Activated naive CD8-positive, alpha-beta T cell treated with anti-CD3 and anti-CD28 coated beads, Interleukin-2, amount 10 ng/mL, durations not matched to agents 7 days and 5 days (primary cell): Measurements from ENCODE around the gene MAN2A1. TPM values are rescaled to one million over a fixed set of nuclear protein-coding genes. Genes with fewer than 3 reads are reported as not detected.
A peak's percentile ranks its signal among the peaks of the same experiment; 100 is the strongest.

ENCODE experiments used
- ATAC-seq: fragments of 150-1000 bp; cut with Tn5 transposase; one replicate; pipeline ENCODE4 v1.10.0; 2021; ENCODE audit warnings: low read depth, moderate library complexity
- POLR2A ChIA-PET: fragments of 350-600 bp; sonication (Branson Sonifier 250); formaldehyde crosslinking; loops from one replicate; lab custom pipeline; 2021; ENCODE audit warnings: antibody characterized with exemption; lab: Charles Lee
- DNase-seq: peaks from one replicate; pipeline ENCODE4 v3.0.0; 2021
- H3K27ac Mint-ChIP-seq: one replicate; pipeline ENCODE4 v1.8.0; 2022; ENCODE audit warnings: mild to moderate bottlenecking, mixed read lengths
- H3K27me3 Mint-ChIP-seq: one replicate; pipeline ENCODE4 v1.8.0; 2022; ENCODE audit warnings: mild to moderate bottlenecking, moderate library complexity, mixed read lengths
- H3K36me3 Mint-ChIP-seq: one replicate; pipeline ENCODE4 v1.8.0; 2021; ENCODE audit warnings: mild to moderate bottlenecking, mixed read lengths
- H3K4me1 Mint-ChIP-seq: one replicate; pipeline ENCODE4 v1.8.0; 2021; ENCODE audit warnings: mixed read lengths
- H3K4me3 Mint-ChIP-seq: one replicate; pipeline ENCODE4 v1.8.0; 2022; ENCODE audit warnings: mild to moderate bottlenecking, moderate library complexity, mixed read lengths
- H3K9me3 Mint-ChIP-seq: one replicate; pipeline ENCODE4 v1.8.0; 2021; ENCODE audit warnings: mixed read lengths
- total RNA-seq, 2 experiments: library from RNA; stranded (reverse); gene quantifications; one replicate each; pipeline ENCODE4 v1.2.3, GENCODE V29; 2021

MAN2A1 gene
- total RNA-seq, 2 experiments from 2014 or later: 38.2 to 46.4 TPM

GRCh38 chr5:109837231-109837861, 147.6 kb downstream of the MAN2A1 start:
- no peak overlapping the region for H3K4me3 Mint-ChIP-seq
- H3K36me3 Mint-ChIP-seq: peaks cover 48% of the 10 kb centered on the region
- H3K27ac Mint-ChIP-seq: no peak overlapping the region
- no peaks in the 10 kb centered on the region for H3K4me1 Mint-ChIP-seq
- ATAC-seq (no peak), DNase-seq (no peak)
- H3K27me3 Mint-ChIP-seq: no peaks in the 10 kb centered on the region
- POLR2A ChIA-PET: no interaction called here
- H3K9me3 Mint-ChIP-seq: no peaks in the 10 kb centered on the region

- H3K27me3 Mint-ChIP-seq: no peaks in the 10 kb centered on the region
- no peaks in the 10 kb centered on the region for H3K4me1 Mint-ChIP-seq
- no peaks in the 10 kb centered on the region for H3K9me3 Mint-ChIP-seq
- peaks cover 51% of the 10 kb centered on the region for H3K36me3 Mint-ChIP-seq
- DNase-seq (no peak), ATAC-seq (no peak)
- H3K4me3 Mint-ChIP-seq: no peak overlapping the region
- POLR2A ChIA-PET: no interaction called here
- no peak overlapping the region for H3K27ac Mint-ChIP-seq
Observed at GRCh38 chr5:109838157-109838556, 148.4 kb downstream of the MAN2A1 start.

GRCh38 chr5:109844148-109844547, 154.4 kb downstream of the MAN2A1 start:
- no peaks in the 10 kb centered on the region for H3K27me3 Mint-ChIP-seq
- H3K4me3 Mint-ChIP-seq: no peak overlapping the region
- peaks cover 8% of the 10 kb centered on the region for H3K9me3 Mint-ChIP-seq
- peaks cover 12% of the 10 kb centered on the region for H3K4me1 Mint-ChIP-seq
- no peak overlapping the region for H3K27ac Mint-ChIP-seq
- POLR2A ChIA-PET: interaction anchor here (1.0 kb wide), 1 partner anchor 154 kb away, joined by 3 read pairs; the partner anchor contains the start of gene MAN2A1
- no peak for ATAC-seq
- peaks cover 70% of the 10 kb centered on the region for H3K36me3 Mint-ChIP-seq
- DNase-seq: no peak

GRCh38 chr5:109844695-109845094, 155.0 kb downstream of the MAN2A1 start:
- Mint-ChIP-seq H3K27me3 (no peaks in the 10 kb centered on the region), H3K36me3 (peaks cover 73% of the 10 kb centered on the region), H3K9me3 (peaks cover 8% of the 10 kb centered on the region), H3K27ac (no peak overlapping the region), H3K4me1 (peaks cover 17% of the 10 kb centered on the region), H3K4me3 (no peak overlapping the region)
- ATAC-seq (no peak), DNase-seq (no peak)
- POLR2A ChIA-PET: interaction anchor here (1.0 kb wide), 1 partner anchor 155 kb away, joined by 3 read pairs; the partner anchor contains the start of gene MAN2A1

DNA sequence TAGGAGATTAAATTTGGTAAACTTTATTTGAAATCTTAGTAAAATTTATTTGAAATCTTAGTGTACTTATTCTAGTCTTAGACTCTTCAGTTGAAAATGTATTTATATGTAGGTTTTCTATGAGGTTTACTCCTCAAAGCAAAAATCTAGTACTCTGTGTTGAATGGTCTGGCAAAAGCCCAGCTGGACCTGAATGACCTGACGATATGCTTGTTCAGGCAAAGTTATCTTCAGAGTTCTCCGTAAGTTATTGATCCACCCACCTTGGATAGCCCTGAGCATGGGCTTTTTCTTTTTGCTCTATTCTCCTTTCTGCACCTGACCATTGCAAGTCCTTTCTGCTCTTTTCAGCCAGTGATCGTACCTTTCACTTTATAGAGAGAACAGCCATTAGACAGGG, 158.4 kb downstream of the MAN2A1 start:
- no peaks in the 10 kb centered on the region for H3K27me3 Mint-ChIP-seq
- H3K4me1 Mint-ChIP-seq: peaks cover 26% of the 10 kb centered on the region
- peaks cover 8% of the 10 kb centered on the region for H3K9me3 Mint-ChIP-seq
- POLR2A ChIA-PET: no interaction called here
- peak overlapping the region; percentile 19 for H3K27ac Mint-ChIP-seq
- H3K36me3 Mint-ChIP-seq: peaks cover 76% of the 10 kb centered on the region
- DNase-seq (no peak), ATAC-seq (no peak)
- H3K4me3 Mint-ChIP-seq: no peak overlapping the region

DNA sequence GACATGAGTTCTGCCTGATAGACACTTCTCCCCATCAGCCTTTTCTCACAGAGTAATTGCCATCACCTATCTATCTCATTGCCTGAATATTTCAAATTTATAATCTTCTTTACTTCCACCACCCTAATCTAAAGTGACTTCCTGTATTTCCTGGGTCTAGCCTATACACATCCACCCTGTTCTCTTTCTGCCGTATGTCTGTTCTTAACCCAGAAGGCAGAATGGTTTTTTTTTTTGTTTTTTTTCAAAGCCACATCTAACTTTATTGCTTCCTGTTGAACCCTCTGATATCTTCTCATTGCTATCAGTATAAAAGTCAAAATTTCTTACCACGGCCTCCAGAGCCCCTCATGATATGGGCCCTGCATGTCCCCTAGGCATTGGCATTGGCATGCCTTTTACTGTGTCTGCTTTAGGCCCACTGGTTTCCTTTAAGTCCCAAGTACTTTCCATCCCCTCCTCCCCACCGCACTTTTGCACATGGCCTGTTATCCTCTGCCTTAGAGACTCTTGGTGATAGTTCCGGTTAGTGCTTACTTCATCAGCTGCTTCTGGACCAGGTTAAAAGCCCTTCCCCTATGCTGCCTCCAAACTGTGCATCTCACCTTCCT, 159.9 kb downstream of the MAN2A1 start:
- DNase-seq (no peak), ATAC-seq (peak; percentile 56)
- POLR2A ChIA-PET: no interaction called here
- H3K4me3 Mint-ChIP-seq: peak overlapping the region; percentile 1
- peak overlapping the region; percentile 19 for H3K27ac Mint-ChIP-seq
- H3K9me3 Mint-ChIP-seq: peaks cover 8% of the 10 kb centered on the region
- H3K36me3 Mint-ChIP-seq: peaks cover 69% of the 10 kb centered on the region
- H3K27me3 Mint-ChIP-seq: no peaks in the 10 kb centered on the region
- H3K4me1 Mint-ChIP-seq: peaks cover 26% of the 10 kb centered on the region

DNA sequence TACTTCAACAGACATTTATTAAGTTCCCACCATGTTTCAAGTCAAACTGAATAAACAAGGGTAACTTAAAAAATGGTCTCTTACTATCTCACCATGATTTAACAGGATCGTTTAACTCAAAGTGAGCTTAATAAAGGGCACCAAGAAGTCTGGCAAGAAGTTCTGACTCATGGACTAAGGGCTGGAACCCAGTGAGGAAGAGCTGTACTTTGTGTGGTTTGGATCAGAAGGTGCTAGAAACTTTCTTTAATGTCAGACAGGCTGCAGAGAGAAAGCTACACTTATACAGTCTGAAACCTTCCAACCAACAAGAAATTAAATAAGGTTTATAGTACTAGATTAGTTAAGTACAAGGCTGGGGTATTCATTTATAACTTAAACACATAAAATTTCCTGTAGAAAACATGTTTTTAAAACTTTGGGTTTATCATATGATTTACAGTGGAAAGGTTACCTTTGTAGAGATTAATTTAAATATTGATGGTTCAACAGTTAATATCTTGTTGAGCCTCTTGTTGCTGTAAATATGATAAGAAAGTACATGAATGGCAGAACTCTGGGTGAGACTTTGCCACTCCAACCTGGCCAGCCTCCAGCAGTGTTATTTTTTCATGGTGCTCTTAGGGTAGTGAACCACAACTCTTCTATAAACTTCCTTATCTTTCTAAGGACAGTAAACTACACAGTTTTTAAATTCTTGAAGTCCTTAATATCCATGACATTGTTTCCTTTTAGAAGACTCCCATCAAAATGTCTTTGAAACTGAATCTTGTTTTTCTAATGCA, 162.8 kb downstream of the MAN2A1 start:
- Mint-ChIP-seq H3K9me3 (peaks cover 4% of the 10 kb centered on the region), H3K4me1 (peaks cover 34% of the 10 kb centered on the region), H3K4me3 (no peak overlapping the region), H3K27me3 (no peaks in the 10 kb centered on the region), H3K27ac (no peak overlapping the region), H3K36me3 (peaks cover 65% of the 10 kb centered on the region)
- no peak for DNase-seq
- ATAC-seq: no peak
- POLR2A ChIA-PET: no interaction called here

- ATAC-seq (no peak), DNase-seq (no peak)
- POLR2A ChIA-PET: no interaction called here
- Mint-ChIP-seq H3K36me3 (peaks cover 62% of the 10 kb centered on the region), H3K9me3 (peaks cover 2% of the 10 kb centered on the region), H3K4me3 (no peak overlapping the region), H3K27me3 (no peaks in the 10 kb centered on the region), H3K27ac (no peak overlapping the region), H3K4me1 (peaks cover 36% of the 10 kb centered on the region)
Observed at GRCh38 chr5:109853377-109853776, 163.7 kb downstream of the MAN2A1 start.

- no peaks in the 10 kb centered on the region for H3K27me3 Mint-ChIP-seq
- no peak overlapping the region for H3K27ac Mint-ChIP-seq
- H3K4me3 Mint-ChIP-seq: no peak overlapping the region
- no peaks in the 10 kb centered on the region for H3K9me3 Mint-ChIP-seq
- peaks cover 22% of the 10 kb centered on the region for H3K4me1 Mint-ChIP-seq
- ATAC-seq (no peak), DNase-seq (no peak)
- POLR2A ChIA-PET: no interaction called here
- H3K36me3 Mint-ChIP-seq: peaks cover 56% of the 10 kb centered on the region
Observed at GRCh38 chr5:109855056-109855455, 165.3 kb downstream of the MAN2A1 start.

- POLR2A ChIA-PET: no interaction called here
- Mint-ChIP-seq H3K27ac (peak overlapping the region; percentile 62), H3K27me3 (no peaks in the 10 kb centered on the region), H3K9me3 (no peaks in the 10 kb centered on the region), H3K4me3 (peak overlapping the region; percentile 41), H3K36me3 (peaks cover 55% of the 10 kb centered on the region), H3K4me1 (peaks cover 17% of the 10 kb centered on the region)
- ATAC-seq (peak; percentile 73), DNase-seq (no peak)
Observed at GRCh38 chr5:109857405-109858031, 167.8 kb downstream of the MAN2A1 start.

DNA sequence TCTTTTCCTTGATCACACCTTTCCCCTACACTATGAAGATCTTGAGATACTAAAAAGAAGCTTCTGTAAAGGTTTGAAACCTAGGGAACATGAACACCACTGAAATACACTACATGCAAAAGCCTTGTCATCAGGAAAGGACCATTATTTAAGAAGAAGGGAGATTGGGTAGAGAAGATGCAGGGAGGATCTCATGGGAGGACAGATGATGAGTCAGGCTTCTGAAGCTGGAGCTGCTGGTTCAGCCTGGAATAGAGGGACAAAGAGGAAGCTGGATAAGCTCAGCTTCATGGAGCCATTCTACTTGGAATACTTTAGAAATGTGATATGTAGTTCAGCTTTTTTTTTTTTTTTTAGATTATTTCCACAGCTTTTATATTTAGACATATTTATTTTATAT, 169.8 kb downstream of the MAN2A1 start:
- no peaks in the 10 kb centered on the region for H3K9me3 Mint-ChIP-seq
- H3K36me3 Mint-ChIP-seq: peaks cover 63% of the 10 kb centered on the region
- H3K27me3 Mint-ChIP-seq: no peaks in the 10 kb centered on the region
- no peak for DNase-seq
- H3K4me3 Mint-ChIP-seq: no peak overlapping the region
- H3K27ac Mint-ChIP-seq: no peak overlapping the region
- POLR2A ChIA-PET: no interaction called here
- ATAC-seq: no peak
- peaks cover 25% of the 10 kb centered on the region for H3K4me1 Mint-ChIP-seq

GRCh38 chr5:109862301-109862700, 172.6 kb downstream of the MAN2A1 start:
- H3K36me3 Mint-ChIP-seq: peaks cover 67% of the 10 kb centered on the region
- DNase-seq (no peak), ATAC-seq (no peak)
- H3K9me3 Mint-ChIP-seq: no peaks in the 10 kb centered on the region
- H3K27me3 Mint-ChIP-seq: no peaks in the 10 kb centered on the region
- H3K4me1 Mint-ChIP-seq: peaks cover 20% of the 10 kb centered on the region
- no peak overlapping the region for H3K27ac Mint-ChIP-seq
- H3K4me3 Mint-ChIP-seq: no peak overlapping the region
- POLR2A ChIA-PET: no interaction called here

DNA sequence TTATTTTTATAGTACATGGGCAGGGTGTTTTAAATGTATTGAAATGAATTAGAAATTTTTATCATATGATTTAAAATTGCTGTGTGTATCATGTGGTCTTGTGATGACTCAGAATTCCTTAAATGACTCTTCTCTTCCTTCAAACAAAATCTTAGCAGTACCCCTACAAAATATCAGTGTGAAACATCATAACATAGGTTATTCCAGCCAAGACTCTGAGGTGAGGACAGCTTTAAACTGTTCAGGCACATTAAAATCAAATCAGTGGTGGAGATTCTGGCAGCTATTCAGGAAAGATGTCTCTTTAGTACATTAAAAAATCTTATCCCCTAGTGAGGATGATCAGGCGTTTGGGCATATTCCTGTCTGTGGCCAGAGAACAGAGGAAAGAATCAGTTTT, 174.0 kb downstream of the MAN2A1 start:
- POLR2A ChIA-PET: no interaction called here
- Mint-ChIP-seq H3K27me3 (no peaks in the 10 kb centered on the region), H3K9me3 (no peaks in the 10 kb centered on the region), H3K4me1 (peaks cover 13% of the 10 kb centered on the region), H3K4me3 (no peak overlapping the region), H3K27ac (no peak overlapping the region), H3K36me3 (peaks cover 64% of the 10 kb centered on the region)
- DNase-seq (no peak), ATAC-seq (no peak)
